Measurements from ENCODE around the gene TBL1Y. TPM values are rescaled to one million over a fixed set of nuclear protein-coding genes. Genes with fewer than 3 reads are reported as not detected.

The TBL1Y gene
- total and polyA plus RNA-seq, 2 donors (not counting 1 experiment from before 2014, with no cell fraction given), result not detected

DNA sequence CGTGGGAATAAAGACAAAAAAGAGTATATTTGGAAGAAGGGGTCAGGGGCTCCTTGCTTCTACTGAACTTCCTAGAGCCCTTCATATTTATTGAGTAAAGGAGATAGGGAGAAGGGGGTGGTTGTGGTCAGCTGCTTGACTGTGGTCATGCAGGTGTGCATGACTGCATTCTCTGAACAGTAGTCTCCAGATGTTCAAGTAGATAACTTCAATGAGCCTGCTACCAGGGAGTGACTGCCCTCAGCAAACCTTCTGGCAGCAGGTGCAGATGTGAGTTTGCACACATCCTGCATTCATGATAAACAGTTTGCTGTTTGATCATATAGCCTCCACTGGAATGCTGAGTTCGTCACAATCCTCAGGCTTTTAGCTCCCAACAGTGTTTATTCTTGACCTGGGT lies 10.6 kb downstream of the TBL1Y start:
- no peaks in the 10 kb centered on the region for H3K9me3 ChIP-seq (ENCODE audit: control extremely low read depth in 1 of 3, control insufficient read depth in 2 of 3, insufficient read depth in 1 of 3, low read length in 2 of 3)
- no peaks in the 10 kb centered on the region for H3K27me3 Mint-ChIP-seq
- no peak for ATAC-seq (ENCODE audit: low read depth)
- no peak overlapping the region for H3K4me2 ChIP-seq (replicated peaks; ENCODE audit: low read depth, low read length, poor library complexity, severe bottlenecking)
- CTCF ChIA-PET, result no interaction called here
- no peak overlapping the region for H3K4me3 ChIP-seq (ENCODE audit: control extremely low read depth in 1 of 5, extremely low read depth in 1 of 5, insufficient read depth in 1 of 5, low read depth in 2 of 5, low read length in 4 of 5)
- H3K27me3 ChIP-seq (replicated peaks in 1 of 4; ENCODE audit: control extremely low read depth in 1 of 4, control insufficient read depth in 3 of 4, insufficient read depth in 4 of 4, low read length in 3 of 4), result no peaks in the 10 kb centered on the region
- no peaks in the 10 kb centered on the region for H3K79me2 ChIP-seq (ENCODE audit: control insufficient read depth, insufficient read depth, low read length)
- intact Hi-C loops (cut with micrococcal nuclease), result no loop called here
- H3K4me1 Mint-ChIP-seq, result no peaks in the 10 kb centered on the region
- H3K9ac ChIP-seq (ENCODE audit: low read length), result no peak overlapping the region
- H3K4me1 ChIP-seq (ENCODE audit: control insufficient read depth in 2 of 2, insufficient read depth in 2 of 2, low read length in 2 of 2), result no peaks in the 10 kb centered on the region
- no peak overlapping the region for H3K27ac ChIP-seq (ENCODE audit: low read length in 2 of 2)
- no peak overlapping the region for H2AFZ ChIP-seq (ENCODE audit: insufficient read depth, low read depth, low read length, poor library complexity, severe bottlenecking)
- H3K9me3 Mint-ChIP-seq (ENCODE audit: insufficient read depth), result no peaks in the 10 kb centered on the region
- DNase-seq, result no peak
- no CpG with 5 or more reads among the region's 2 CpGs for WGBS (ENCODE audit: insufficient coverage)
- H3K27ac Mint-ChIP-seq, result no peak overlapping the region
- no peak overlapping the region for H3K4me3 Mint-ChIP-seq
- TF ChIP-seq EZH2 (IDR thresholded peaks at IDR 0.05; ENCODE audit: borderline replicate concordance, insufficient read depth, low read depth, low read length, poor library complexity, severe bottlenecking), result no peak
- TF ChIP-seq, protein P1, sequence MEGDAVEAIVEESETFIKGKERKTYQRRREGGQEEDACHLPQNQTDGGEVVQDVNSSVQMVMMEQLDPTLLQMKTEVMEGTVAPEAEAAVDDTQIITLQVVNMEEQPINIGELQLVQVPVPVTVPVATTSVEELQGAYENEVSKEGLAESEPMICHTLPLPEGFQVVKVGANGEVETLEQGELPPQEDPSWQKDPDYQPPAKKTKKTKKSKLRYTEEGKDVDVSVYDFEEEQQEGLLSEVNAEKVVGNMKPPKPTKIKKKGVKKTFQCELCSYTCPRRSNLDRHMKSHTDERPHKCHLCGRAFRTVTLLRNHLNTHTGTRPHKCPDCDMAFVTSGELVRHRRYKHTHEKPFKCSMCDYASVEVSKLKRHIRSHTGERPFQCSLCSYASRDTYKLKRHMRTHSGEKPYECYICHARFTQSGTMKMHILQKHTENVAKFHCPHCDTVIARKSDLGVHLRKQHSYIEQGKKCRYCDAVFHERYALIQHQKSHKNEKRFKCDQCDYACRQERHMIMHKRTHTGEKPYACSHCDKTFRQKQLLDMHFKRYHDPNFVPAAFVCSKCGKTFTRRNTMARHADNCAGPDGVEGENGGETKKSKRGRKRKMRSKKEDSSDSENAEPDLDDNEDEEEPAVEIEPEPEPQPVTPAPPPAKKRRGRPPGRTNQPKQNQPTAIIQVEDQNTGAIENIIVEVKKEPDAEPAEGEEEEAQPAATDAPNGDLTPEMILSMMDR (IDR thresholded peaks at IDR 0.05), result no peak
- no peaks in the 10 kb centered on the region for H4K20me1 ChIP-seq (ENCODE audit: control insufficient read depth, insufficient read depth, low read length, poor library complexity, severe bottlenecking)
- POLR2A ChIA-PET, result no interaction called here
- no peaks in the 10 kb centered on the region for H3K36me3 ChIP-seq (replicated peaks in 1 of 2; ENCODE audit: control extremely low read depth in 1 of 2, control insufficient read depth in 1 of 2, extremely low read depth in 1 of 2, insufficient read depth in 2 of 2, low read length in 1 of 2)

DNA sequence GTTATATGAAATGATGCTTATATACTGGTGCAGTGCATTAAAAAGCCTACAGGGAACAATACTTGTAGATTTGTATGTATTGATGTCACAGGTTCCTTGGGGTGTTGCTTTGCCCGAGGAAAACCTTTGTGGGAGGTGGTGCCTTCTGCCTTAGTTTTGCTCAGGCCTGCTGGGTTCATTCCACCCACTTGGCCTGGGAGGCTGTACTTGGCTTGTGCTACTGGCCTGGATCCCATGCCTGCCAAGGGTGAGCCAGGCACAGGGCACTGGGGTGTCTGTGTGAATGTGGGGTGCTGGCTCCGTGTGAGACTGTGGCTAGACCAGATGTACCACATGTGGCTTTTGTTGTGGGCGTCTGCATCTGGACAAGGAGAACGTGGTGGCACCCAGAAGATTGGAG lies 17.8 kb downstream of the TBL1Y start:
- TF ChIP-seq, protein P1 (IDR thresholded peaks at IDR 0.05), result no peak
- Histone ChIP-seq H3K27ac (ENCODE audit: low read length in 2 of 2) (no peak overlapping the region), H3K9me3 (ENCODE audit: control extremely low read depth in 1 of 3, control insufficient read depth in 2 of 3, insufficient read depth in 1 of 3, low read length in 2 of 3) (no peaks in the 10 kb centered on the region), H2AFZ (ENCODE audit: insufficient read depth, low read depth, low read length, poor library complexity, severe bottlenecking) (no peak overlapping the region), H3K36me3 (replicated peaks in 1 of 2; ENCODE audit: control extremely low read depth in 1 of 2, control insufficient read depth in 1 of 2, extremely low read depth in 1 of 2, insufficient read depth in 2 of 2, low read length in 1 of 2) (no peaks in the 10 kb centered on the region), H3K79me2 (ENCODE audit: control insufficient read depth, insufficient read depth, low read length) (no peaks in the 10 kb centered on the region), H4K20me1 (ENCODE audit: control insufficient read depth, insufficient read depth, low read length, poor library complexity, severe bottlenecking) (no peaks in the 10 kb centered on the region), H3K4me2 (replicated peaks; ENCODE audit: low read depth, low read length, poor library complexity, severe bottlenecking) (no peak overlapping the region), H3K27me3 (replicated peaks in 1 of 4; ENCODE audit: control extremely low read depth in 1 of 4, control insufficient read depth in 3 of 4, insufficient read depth in 4 of 4, low read length in 3 of 4) (no peaks in the 10 kb centered on the region), H3K4me1 (ENCODE audit: control insufficient read depth in 2 of 2, insufficient read depth in 2 of 2, low read length in 2 of 2) (no peaks in the 10 kb centered on the region), H3K4me3 (ENCODE audit: control extremely low read depth in 1 of 5, extremely low read depth in 1 of 5, insufficient read depth in 1 of 5, low read depth in 2 of 5, low read length in 4 of 5) (no peak overlapping the region), H3K9ac (ENCODE audit: low read length) (no peak overlapping the region)
- Mint-ChIP-seq H3K27ac (no peak overlapping the region), H3K4me1 (no peaks in the 10 kb centered on the region), H3K27me3 (no peaks in the 10 kb centered on the region), H3K4me3 (no peak overlapping the region), H3K9me3 (ENCODE audit: insufficient read depth) (no peaks in the 10 kb centered on the region)
- DNase-seq (no peak), ATAC-seq (ENCODE audit: low read depth) (no peak)
- intact Hi-C loops (cut with micrococcal nuclease), result no loop called here
- 86% methylated on average over 1 of the region's 4 CpGs for WGBS (ENCODE audit: insufficient coverage)
- ChIA-PET CTCF (no interaction called here), POLR2A (no interaction called here)
